ENCODE data around the gene KCTD2. TPM values are rescaled to one million over a fixed set of nuclear protein-coding genes. Genes with fewer than 3 reads are reported as not detected.

The KCTD2 gene
- total and polyA plus RNA-seq, 2 of the 13 experiments (the other 11 are each of a cell fraction or from before 2014, with no cell fraction given): 28.3 to 32.6 TPM

DNA sequence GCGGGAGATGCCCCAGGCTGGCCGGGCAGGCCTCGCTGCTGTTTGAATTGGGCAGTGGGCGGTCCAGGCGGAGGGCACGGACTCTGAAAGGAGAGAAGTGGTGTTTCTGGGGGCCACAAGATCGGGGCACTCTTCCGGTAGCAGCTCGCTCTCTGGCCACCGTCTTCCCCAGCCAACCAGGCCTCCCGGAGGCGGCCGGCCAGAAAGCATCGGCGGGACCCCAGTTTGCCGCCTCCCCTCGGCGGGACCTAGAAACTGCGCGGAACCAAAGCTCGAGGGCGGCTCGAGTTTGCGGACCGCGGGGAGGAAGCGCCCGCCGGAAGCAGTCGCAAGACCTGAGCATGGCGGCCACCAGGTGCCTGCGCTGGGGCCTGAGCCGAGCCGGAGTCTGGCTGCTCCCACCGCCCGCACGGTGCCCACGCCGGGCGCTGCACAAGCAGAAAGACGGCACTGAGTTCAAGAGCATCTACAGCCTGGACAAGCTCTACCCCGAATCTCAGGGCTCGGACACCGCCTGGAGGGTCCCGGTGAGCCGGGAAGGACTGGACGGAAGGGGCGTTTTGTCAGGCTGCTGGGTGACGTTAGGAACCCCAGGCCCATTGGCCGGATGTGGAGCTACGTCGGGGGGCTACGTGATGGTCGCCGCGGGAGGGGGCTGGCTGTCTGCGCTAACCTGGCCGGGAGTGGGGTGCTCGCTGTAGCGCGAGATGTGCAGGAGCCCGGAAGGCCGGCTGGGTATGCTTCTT lies 34.5 kb upstream of the KCTD2 start, which contains the start of gene MRPL58 (continued):
- TF ChIP-seq, protein P1, sequence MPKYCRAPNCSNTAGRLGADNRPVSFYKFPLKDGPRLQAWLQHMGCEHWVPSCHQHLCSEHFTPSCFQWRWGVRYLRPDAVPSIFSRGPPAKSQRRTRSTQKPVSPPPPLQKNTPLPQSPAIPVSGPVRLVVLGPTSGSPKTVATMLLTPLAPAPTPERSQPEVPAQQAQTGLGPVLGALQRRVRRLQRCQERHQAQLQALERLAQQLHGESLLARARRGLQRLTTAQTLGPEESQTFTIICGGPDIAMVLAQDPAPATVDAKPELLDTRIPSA (CRISPR knock-in tag; IDR thresholded peaks at IDR 0.05; ENCODE audit: borderline replicate concordance): no peak; the same call in 1 of the 2 replicates
- TF ChIP-seq, protein P2, sequence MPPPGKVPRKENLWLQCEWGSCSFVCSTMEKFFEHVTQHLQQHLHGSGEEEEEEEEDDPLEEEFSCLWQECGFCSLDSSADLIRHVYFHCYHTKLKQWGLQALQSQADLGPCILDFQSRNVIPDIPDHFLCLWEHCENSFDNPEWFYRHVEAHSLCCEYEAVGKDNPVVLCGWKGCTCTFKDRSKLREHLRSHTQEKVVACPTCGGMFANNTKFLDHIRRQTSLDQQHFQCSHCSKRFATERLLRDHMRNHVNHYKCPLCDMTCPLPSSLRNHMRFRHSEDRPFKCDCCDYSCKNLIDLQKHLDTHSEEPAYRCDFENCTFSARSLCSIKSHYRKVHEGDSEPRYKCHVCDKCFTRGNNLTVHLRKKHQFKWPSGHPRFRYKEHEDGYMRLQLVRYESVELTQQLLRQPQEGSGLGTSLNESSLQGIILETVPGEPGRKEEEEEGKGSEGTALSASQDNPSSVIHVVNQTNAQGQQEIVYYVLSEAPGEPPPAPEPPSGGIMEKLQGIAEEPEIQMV (CRISPR knock-in tag; IDR thresholded peaks at IDR 0.05; ENCODE audit: low read depth): peak; percentile 93
- TF ChIP-seq CBX5 (CRISPR knock-in tag; IDR thresholded peaks at IDR 0.05; ENCODE audit: borderline replicate concordance) (peak; percentile 99), ZNF570 (CRISPR knock-in tag; IDR thresholded peaks at IDR 0.05; ENCODE audit: borderline replicate concordance) (no peak), ZMYM3 (CRISPR knock-in tag; IDR thresholded peaks at IDR 0.05) (peak; percentile 71), ZFP36 (IDR thresholded peaks at IDR 0.05; ENCODE audit: borderline replicate concordance, low read depth, low read length, partially characterized antibody) (no peak), PAX8 (CRISPR knock-in tag; IDR thresholded peaks at IDR 0.05; ENCODE audit: borderline replicate concordance) (peak; percentile 80), ZNF749 (CRISPR knock-in tag; IDR thresholded peaks at IDR 0.05; ENCODE audit: borderline replicate concordance) (peak; percentile 87; the same call in 1 of the 2 replicates), ZNF552 (CRISPR knock-in tag; IDR thresholded peaks at IDR 0.05; ENCODE audit: borderline replicate concordance) (peak; percentile 93), POLR2A (IDR thresholded peaks at IDR 0.05; ENCODE audit: insufficient read depth in 1 of 2, low read depth in 2 of 2, low read length in 2 of 2) (peak; percentile 81 to 89; a peak in 3 of 4 replicates), ZSCAN9 (CRISPR knock-in tag; IDR thresholded peaks at IDR 0.05; ENCODE audit: borderline replicate concordance) (peak; percentile 92), ZFP1 (CRISPR knock-in tag; IDR thresholded peaks at IDR 0.05) (peak; percentile 95), KMT2A (CRISPR knock-in tag; IDR thresholded peaks at IDR 0.05) (peak; percentile 94), BORCS8-MEF2B (CRISPR knock-in tag; IDR thresholded peaks at IDR 0.05) (peak; percentile 61), U2AF2 (IDR thresholded peaks at IDR 0.05; ENCODE audit: low read depth, low read length) (no peak), YEATS2 (CRISPR knock-in tag; IDR thresholded peaks at IDR 0.05; ENCODE audit: borderline replicate concordance) (peak; percentile 96), ZSCAN21 (CRISPR knock-in tag; IDR thresholded peaks at IDR 0.05; ENCODE audit: borderline replicate concordance) (peak; percentile 99)
- TF ChIP-seq, protein P3, sequence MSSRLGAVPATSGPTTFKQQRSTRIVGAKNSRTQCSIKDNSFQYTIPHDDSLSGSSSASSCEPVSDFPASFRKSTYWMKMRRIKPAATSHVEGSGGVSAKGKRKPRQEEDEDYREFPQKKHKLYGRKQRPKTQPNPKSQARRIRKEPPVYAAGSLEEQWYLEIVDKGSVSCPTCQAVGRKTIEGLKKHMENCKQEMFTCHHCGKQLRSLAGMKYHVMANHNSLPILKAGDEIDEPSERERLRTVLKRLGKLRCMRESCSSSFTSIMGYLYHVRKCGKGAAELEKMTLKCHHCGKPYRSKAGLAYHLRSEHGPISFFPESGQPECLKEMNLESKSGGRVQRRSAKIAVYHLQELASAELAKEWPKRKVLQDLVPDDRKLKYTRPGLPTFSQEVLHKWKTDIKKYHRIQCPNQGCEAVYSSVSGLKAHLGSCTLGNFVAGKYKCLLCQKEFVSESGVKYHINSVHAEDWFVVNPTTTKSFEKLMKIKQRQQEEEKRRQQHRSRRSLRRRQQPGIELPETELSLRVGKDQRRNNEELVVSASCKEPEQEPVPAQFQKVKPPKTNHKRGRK (CRISPR knock-in tag; IDR thresholded peaks at IDR 0.05): peak; percentile 74; the same call in 1 of the 2 replicates
- TF ChIP-seq, protein P4, sequence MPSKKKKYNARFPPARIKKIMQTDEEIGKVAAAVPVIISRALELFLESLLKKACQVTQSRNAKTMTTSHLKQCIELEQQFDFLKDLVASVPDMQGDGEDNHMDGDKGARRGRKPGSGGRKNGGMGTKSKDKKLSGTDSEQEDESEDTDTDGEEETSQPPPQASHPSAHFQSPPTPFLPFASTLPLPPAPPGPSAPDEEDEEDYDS (CRISPR knock-in tag; IDR thresholded peaks at IDR 0.05): peak; percentile 72; the same call in 1 of the 2 replicates
- TF ChIP-seq, protein P5, sequence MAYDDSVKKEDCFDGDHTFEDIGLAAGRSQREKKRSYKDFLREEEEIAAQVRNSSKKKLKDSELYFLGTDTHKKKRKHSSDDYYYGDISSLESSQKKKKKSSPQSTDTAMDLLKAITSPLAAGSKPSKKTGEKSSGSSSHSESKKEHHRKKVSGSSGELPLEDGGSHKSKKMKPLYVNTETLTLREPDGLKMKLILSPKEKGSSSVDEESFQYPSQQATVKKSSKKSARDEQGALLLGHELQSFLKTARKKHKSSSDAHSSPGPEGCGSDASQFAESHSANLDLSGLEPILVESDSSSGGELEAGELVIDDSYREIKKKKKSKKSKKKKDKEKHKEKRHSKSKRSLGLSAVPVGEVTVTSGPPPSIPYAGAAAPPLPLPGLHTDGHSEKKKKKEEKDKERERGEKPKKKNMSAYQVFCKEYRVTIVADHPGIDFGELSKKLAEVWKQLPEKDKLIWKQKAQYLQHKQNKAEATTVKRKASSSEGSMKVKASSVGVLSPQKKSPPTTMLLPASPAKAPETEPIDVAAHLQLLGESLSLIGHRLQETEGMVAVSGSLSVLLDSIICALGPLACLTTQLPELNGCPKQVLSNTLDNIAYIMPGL (CRISPR knock-in tag; IDR thresholded peaks at IDR 0.05; ENCODE audit: borderline replicate concordance in 1 of 2, low read depth in 1 of 2): peak; percentile 99

Data from HepG2 (cell line).